Measurements from ENCODE around the gene KIF26B. TPM values are rescaled to one million over a fixed set of nuclear protein-coding genes. Genes with fewer than 3 reads are reported as not detected.

The KIF26B gene
- total RNA-seq, 4 donors from 2014 or later, result 2.4 to 6.7 (median 6.1) TPM

GRCh38 chr1:245327842-245328241 lies 173.1 kb downstream of the KIF26B start:
- intact Hi-C loops (cut with DNase I), result no loop called here
- no peak for TF ChIP-seq CTCF (IDR thresholded peaks at IDR 0.05)
- TF ChIP-seq POLR2A (IDR thresholded peaks at IDR 0.05), result no peak
- H3K4me3 ChIP-seq (replicated peaks in 1 of 3), result no peak overlapping the region
- H3K27me3 ChIP-seq, result no peaks in the 10 kb centered on the region
- no peaks in the 10 kb centered on the region for H3K36me3 ChIP-seq
- no peaks in the 10 kb centered on the region for H3K9me3 ChIP-seq
- DNase-seq, result no peak
- 91 to 95% methylated on average over 4 of the region's 4 CpGs for WGBS, 2 donors
- H3K27ac ChIP-seq, result no peak overlapping the region
- no peaks in the 10 kb centered on the region for H3K4me1 ChIP-seq

GRCh38 chr1:245330951-245331350 lies 176.2 kb downstream of the KIF26B start:
- no peak for DNase-seq
- intact Hi-C loops (cut with DNase I), result no loop called here
- no peaks in the 10 kb centered on the region for H3K4me1 ChIP-seq
- TF ChIP-seq POLR2A (IDR thresholded peaks at IDR 0.05) (no peak), CTCF (IDR thresholded peaks at IDR 0.05) (no peak)
- no peaks in the 10 kb centered on the region for H3K9me3 ChIP-seq
- 94 to 95% methylated on average over 25 to 26 of the region's 26 CpGs for WGBS, 2 donors
- H3K4me3 ChIP-seq (replicated peaks in 1 of 3), result no peak overlapping the region
- H3K27ac ChIP-seq, result no peak overlapping the region
- H3K36me3 ChIP-seq, result no peaks in the 10 kb centered on the region
- H3K27me3 ChIP-seq, result no peaks in the 10 kb centered on the region

- H3K27ac ChIP-seq, result no peak overlapping the region
- no peak for TF ChIP-seq POLR2A (IDR thresholded peaks at IDR 0.05)
- TF ChIP-seq CTCF (IDR thresholded peaks at IDR 0.05), result no peak
- no peaks in the 10 kb centered on the region for H3K27me3 ChIP-seq
- H3K36me3 ChIP-seq, result no peaks in the 10 kb centered on the region
- 94 to 97% methylated on average over 6 of the region's 6 CpGs for WGBS, 2 donors
- intact Hi-C loops (cut with DNase I), result no loop called here
- H3K4me1 ChIP-seq, result peaks cover 4 to 6% of the 10 kb centered on the region in 2 donors
- DNase-seq, result no peak
- H3K4me3 ChIP-seq (replicated peaks in 1 of 3), result no peak overlapping the region
- H3K9me3 ChIP-seq, result no peaks in the 10 kb centered on the region
These were observed 177.3 kb downstream of the KIF26B start for GRCh38 chr1:245332085-245332484.

GRCh38 chr1:245332513-245332912 lies 177.7 kb downstream of the KIF26B start:
- no peak for DNase-seq
- Histone ChIP-seq H3K4me1 (peaks cover 8 to 10% of the 10 kb centered on the region in 2 donors), H3K27ac (no peak overlapping the region), H3K36me3 (no peaks in the 10 kb centered on the region), H3K9me3 (no peaks in the 10 kb centered on the region), H3K27me3 (no peaks in the 10 kb centered on the region), H3K4me3 (replicated peaks in 1 of 3) (no peak overlapping the region)
- intact Hi-C loops (cut with DNase I), result no loop called here
- WGBS, 2 donors, result 91 to 93% methylated on average over 6 of the region's 6 CpGs
- TF ChIP-seq POLR2A (IDR thresholded peaks at IDR 0.05), result no peak
- no peak for TF ChIP-seq CTCF (IDR thresholded peaks at IDR 0.05)

- peaks cover 8 to 13% of the 10 kb centered on the region in 2 donors for H3K4me1 ChIP-seq
- no peak overlapping the region for H3K4me3 ChIP-seq (replicated peaks in 1 of 3)
- intact Hi-C loops (cut with DNase I), result no loop called here
- WGBS, 2 donors, result 87 to 95% methylated on average over 4 of the region's 4 CpGs
- no peak for DNase-seq
- H3K27me3 ChIP-seq, result no peaks in the 10 kb centered on the region
- no peak for TF ChIP-seq CTCF (IDR thresholded peaks at IDR 0.05)
- no peak for TF ChIP-seq POLR2A (IDR thresholded peaks at IDR 0.05)
- H3K9me3 ChIP-seq, result no peaks in the 10 kb centered on the region
- H3K36me3 ChIP-seq, result no peaks in the 10 kb centered on the region
- no peak overlapping the region for H3K27ac ChIP-seq
These were observed 179.4 kb downstream of the KIF26B start for GRCh38 chr1:245334235-245334634.
